OCI-LY1 (cell line): ENCODE measurements around the gene SLC6A19.

Experiments used
- EZH2 ChIP-seq: fragments of 200-600 bp; sonication (generic), shearing (Covaris generic); IDR thresholded peaks from 2 replicates; pipeline ENCODE4 v1.8.0; 2017; ENCODE audit warnings: borderline replicate concordance, mixed run types, mild to moderate bottlenecking, antibody characterized with exemption, low read length, moderate library complexity, mixed read lengths
- TF ChIP-seq, protein P1 (sequence below): fragments of 200-600 bp; sonication (generic), shearing (Covaris generic); IDR thresholded peaks from 2 replicates; pipeline ENCODE4 v1.5.1; 2017; ENCODE audit warnings: mild to moderate bottlenecking, antibody characterized with exemption, low read length, moderate library complexity, mixed read lengths

DNA sequence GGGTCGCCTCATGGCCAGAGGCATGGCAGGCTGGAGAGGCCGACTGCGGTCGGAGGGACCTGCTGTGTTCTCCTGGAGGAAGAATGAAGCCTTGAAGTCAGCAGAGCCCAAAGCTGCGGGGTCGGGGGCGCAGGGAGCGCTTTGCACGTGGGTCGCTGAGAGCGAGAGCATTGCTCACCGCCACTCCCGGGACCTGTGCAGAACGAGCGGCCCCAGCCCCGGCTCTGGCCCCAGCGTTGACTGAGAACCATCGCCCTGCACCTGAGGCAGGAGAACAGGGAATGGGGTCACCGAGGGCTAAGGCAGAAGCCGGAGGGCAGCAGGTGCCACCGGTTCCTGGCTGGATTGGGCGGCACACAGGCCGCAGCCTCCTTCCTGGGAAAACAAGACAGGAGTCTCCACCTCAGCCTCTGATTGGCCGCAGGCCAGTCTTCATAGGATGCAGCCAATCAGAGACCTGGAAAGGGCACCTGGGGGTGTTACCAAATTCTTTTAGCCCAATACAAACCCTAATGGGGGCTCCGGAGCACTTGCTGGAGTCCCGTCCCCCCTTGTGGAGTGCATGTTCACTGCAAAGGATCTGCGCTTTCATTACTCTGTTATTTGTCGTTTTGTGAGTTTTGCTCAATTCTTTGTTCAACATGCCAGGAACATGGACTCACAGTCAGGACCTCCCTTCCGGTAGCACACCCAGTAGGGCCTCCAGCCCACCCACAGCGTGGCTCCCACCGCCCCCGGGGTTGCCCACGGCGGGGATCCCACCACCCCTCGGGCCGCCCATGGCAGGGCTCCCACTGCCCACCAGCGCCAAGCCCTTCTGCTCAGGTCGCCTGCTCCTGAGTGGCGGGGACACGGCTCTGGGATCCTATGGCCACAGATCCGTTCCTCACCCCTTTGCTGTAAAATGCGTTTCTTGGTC, 24.7 kb upstream of the SLC6A19 start:
- TF ChIP-seq, protein P1, sequence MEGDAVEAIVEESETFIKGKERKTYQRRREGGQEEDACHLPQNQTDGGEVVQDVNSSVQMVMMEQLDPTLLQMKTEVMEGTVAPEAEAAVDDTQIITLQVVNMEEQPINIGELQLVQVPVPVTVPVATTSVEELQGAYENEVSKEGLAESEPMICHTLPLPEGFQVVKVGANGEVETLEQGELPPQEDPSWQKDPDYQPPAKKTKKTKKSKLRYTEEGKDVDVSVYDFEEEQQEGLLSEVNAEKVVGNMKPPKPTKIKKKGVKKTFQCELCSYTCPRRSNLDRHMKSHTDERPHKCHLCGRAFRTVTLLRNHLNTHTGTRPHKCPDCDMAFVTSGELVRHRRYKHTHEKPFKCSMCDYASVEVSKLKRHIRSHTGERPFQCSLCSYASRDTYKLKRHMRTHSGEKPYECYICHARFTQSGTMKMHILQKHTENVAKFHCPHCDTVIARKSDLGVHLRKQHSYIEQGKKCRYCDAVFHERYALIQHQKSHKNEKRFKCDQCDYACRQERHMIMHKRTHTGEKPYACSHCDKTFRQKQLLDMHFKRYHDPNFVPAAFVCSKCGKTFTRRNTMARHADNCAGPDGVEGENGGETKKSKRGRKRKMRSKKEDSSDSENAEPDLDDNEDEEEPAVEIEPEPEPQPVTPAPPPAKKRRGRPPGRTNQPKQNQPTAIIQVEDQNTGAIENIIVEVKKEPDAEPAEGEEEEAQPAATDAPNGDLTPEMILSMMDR: no peak
- no peak for TF ChIP-seq EZH2
